Panc1 (cell line): ENCODE data around the gene TRMT10A. TPM values are rescaled to one million over a fixed set of nuclear protein-coding genes. Genes with fewer than 3 reads are reported as not detected.

Experiments used
- ATAC-seq: fragments of 200-7000 bp; cut with Tn5 transposase; 2 replicates; pipeline ENCODE4 v1.9.1; 2020; ENCODE audit warnings: mild to moderate bottlenecking, moderate library complexity
- BruUV-seq: library from RNA; stranded (reverse); fragments of 400-500 nt; replicated peaks from 2 replicates; lab custom pipeline; 2021; lab: Mats Ljungman, UMichigan
- CTCF ChIA-PET: fragments of 300-600 bp; sonication (Branson Sonifier 250); formaldehyde crosslinking; loops from one replicate; lab custom pipeline; 2022; ENCODE audit warnings: antibody characterized with exemption; lab: Charles Lee
- POLR2A ChIA-PET: fragments of 300-600 bp; sonication (Branson Sonifier 250); formaldehyde crosslinking; loops from one replicate; lab custom pipeline; 2022; ENCODE audit warnings: antibody characterized with exemption; lab: Charles Lee
- DNase-seq: peaks from one replicate; pipeline ENCODE4 v3.0.0-alpha.2; 2010; ENCODE audit warnings: low read depth, low spot score
- H3K27ac ChIP-seq: 2 replicates; pipeline ENCODE4 v1.5.1; 2011; ENCODE audit warnings: mild to moderate bottlenecking, low read length, inconsistent platforms
- H3K27me3 ChIP-seq: fragments of 200-500 bp; sonication (Bioruptor generic); 2 replicates; pipeline ENCODE4 v1.6.0; 2014; ENCODE audit warnings: low read length, inconsistent platforms; ENCODE audit not compliant: control insufficient read depth, insufficient read depth
- H3K36me3 ChIP-seq: fragments of 200-500 bp; sonication (Bioruptor generic); 2 replicates; pipeline ENCODE4 v1.5.1; 2014; ENCODE audit warnings: inconsistent platforms, mild to moderate bottlenecking, low read length, moderate library complexity; ENCODE audit not compliant: control insufficient read depth, insufficient read depth
- H3K4me1 ChIP-seq: 2 replicates; pipeline ENCODE4 v1.5.1; 2011; ENCODE audit warnings: inconsistent platforms, mild to moderate bottlenecking, low read length, moderate library complexity; ENCODE audit not compliant: control insufficient read depth, insufficient read depth
- H3K4me3 ChIP-seq, 2 experiments: 2 replicates each; pipeline ENCODE4 v1.5.1; 2011 to 2012; ENCODE audit warnings: low read depth in 2 of 2, low read length in 2 of 2, mild to moderate bottlenecking in 2 of 2, inconsistent platforms in 1 of 2, moderate library complexity in 1 of 2
- H3K9me3 ChIP-seq: fragments of 200-500 bp; sonication (Bioruptor generic); 2 replicates; pipeline ENCODE4 v1.5.1; 2014; ENCODE audit warnings: low read depth, mild to moderate bottlenecking, inconsistent platforms, low read length, moderate library complexity; ENCODE audit not compliant: control insufficient read depth, insufficient read depth
- POLR2AphosphoS5 ChIP-seq: IDR thresholded peaks from 2 replicates; pipeline ENCODE4 v1.6.1; 2012; ENCODE audit warnings: mild to moderate bottlenecking, low read depth, low read length, moderate library complexity
- SIN3A ChIP-seq: IDR thresholded peaks from 2 replicates; pipeline ENCODE4 v1.6.1; 2012; ENCODE audit warnings: low read depth, mild to moderate bottlenecking, low read length, moderate library complexity, borderline replicate concordance; ENCODE audit not compliant: insufficient read depth
- TCF7L2 ChIP-seq: IDR thresholded peaks from 2 replicates; pipeline ENCODE4 v1.6.1; 2011; ENCODE audit warnings: mild to moderate bottlenecking, low read depth, low read length, inconsistent platforms
- in situ Hi-C: cut with HindIII; loops from 2 replicates; pipeline ENCODE4 v1.10.0; 2016; ENCODE audit warnings: low sequenced_read_pairs, low pct_unique_long_range_greater_than_20kb
- intact Hi-C: fragments of 100-400 bp; cut with micrococcal nuclease; formaldehyde crosslinking; loops from one replicate; pipeline ENCODE4 v1.10.0; 2022; ENCODE audit not compliant: unreplicated experiment
- total RNA-seq: library from RNA; stranded (reverse); gene quantifications from one replicate; pipeline ENCODE4 v1.2.1, GENCODE V29; 2021; ENCODE audit not compliant: unreplicated experiment
- TF ChIP-seq, protein P1 (sequence below): fragments of 450-650 bp; IDR thresholded peaks from 2 replicates; pipeline ENCODE4 v1.5.1; 2017; ENCODE audit warnings: mild to moderate bottlenecking
- TF ChIP-seq, protein P2 (sequence below), 2 experiments: IDR thresholded peaks; 2 replicates each; pipeline ENCODE4 v1.6.1; 2011 to 2012; ENCODE audit warnings: low read depth in 2 of 2, control low read depth in 1 of 2, low read length in 1 of 2, mild to moderate bottlenecking in 1 of 2, moderate library complexity in 1 of 2; ENCODE audit not compliant: insufficient read depth in 1 of 2

TRMT10A gene
- total RNA-seq, 1 experiment from 2014 or later = 1.4 TPM

DNA sequence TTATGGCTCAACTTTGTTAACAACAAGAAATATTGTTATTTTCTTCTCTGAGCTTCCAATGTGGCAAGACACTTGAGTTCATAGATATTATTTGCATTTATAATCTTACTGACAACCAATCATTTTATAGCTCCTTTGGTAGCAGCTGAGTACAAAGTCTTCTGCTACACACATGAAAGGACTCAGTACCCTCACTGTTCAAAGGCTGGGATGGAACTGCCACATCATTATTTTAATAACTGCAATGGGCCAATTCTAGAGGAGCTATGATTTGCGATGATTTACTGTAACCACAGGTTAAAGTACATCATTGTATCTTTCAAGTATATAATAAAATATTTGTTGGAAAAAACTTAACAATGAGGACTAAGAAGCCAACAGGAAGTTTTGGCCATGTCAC lies 21.7 kb upstream of the TRMT10A start:
- H3K4me3 ChIP-seq = no peak overlapping the region
- TF ChIP-seq, protein P1, sequence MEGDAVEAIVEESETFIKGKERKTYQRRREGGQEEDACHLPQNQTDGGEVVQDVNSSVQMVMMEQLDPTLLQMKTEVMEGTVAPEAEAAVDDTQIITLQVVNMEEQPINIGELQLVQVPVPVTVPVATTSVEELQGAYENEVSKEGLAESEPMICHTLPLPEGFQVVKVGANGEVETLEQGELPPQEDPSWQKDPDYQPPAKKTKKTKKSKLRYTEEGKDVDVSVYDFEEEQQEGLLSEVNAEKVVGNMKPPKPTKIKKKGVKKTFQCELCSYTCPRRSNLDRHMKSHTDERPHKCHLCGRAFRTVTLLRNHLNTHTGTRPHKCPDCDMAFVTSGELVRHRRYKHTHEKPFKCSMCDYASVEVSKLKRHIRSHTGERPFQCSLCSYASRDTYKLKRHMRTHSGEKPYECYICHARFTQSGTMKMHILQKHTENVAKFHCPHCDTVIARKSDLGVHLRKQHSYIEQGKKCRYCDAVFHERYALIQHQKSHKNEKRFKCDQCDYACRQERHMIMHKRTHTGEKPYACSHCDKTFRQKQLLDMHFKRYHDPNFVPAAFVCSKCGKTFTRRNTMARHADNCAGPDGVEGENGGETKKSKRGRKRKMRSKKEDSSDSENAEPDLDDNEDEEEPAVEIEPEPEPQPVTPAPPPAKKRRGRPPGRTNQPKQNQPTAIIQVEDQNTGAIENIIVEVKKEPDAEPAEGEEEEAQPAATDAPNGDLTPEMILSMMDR = no peak
- TF ChIP-seq, protein P2, sequence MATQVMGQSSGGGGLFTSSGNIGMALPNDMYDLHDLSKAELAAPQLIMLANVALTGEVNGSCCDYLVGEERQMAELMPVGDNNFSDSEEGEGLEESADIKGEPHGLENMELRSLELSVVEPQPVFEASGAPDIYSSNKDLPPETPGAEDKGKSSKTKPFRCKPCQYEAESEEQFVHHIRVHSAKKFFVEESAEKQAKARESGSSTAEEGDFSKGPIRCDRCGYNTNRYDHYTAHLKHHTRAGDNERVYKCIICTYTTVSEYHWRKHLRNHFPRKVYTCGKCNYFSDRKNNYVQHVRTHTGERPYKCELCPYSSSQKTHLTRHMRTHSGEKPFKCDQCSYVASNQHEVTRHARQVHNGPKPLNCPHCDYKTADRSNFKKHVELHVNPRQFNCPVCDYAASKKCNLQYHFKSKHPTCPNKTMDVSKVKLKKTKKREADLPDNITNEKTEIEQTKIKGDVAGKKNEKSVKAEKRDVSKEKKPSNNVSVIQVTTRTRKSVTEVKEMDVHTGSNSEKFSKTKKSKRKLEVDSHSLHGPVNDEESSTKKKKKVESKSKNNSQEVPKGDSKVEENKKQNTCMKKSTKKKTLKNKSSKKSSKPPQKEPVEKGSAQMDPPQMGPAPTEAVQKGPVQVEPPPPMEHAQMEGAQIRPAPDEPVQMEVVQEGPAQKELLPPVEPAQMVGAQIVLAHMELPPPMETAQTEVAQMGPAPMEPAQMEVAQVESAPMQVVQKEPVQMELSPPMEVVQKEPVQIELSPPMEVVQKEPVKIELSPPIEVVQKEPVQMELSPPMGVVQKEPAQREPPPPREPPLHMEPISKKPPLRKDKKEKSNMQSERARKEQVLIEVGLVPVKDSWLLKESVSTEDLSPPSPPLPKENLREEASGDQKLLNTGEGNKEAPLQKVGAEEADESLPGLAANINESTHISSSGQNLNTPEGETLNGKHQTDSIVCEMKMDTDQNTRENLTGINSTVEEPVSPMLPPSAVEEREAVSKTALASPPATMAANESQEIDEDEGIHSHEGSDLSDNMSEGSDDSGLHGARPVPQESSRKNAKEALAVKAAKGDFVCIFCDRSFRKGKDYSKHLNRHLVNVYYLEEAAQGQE (IDR thresholded peaks at IDR 0.05; ENCODE audit: insufficient read depth in 1 of 2, low read depth in 2 of 2, low read length in 1 of 2) = no peak
- no peak for TF ChIP-seq TCF7L2
- no peak for TF ChIP-seq POLR2AphosphoS5
- TF ChIP-seq SIN3A = no peak
- H3K27me3 ChIP-seq = no peaks in the 10 kb centered on the region
- H3K36me3 ChIP-seq = no peaks in the 10 kb centered on the region; the same call in 1 of the 2 replicates
- intact Hi-C loops = no loop called here
- ChIA-PET CTCF (no interaction called here), POLR2A (no interaction called here)
- no peak overlapping the region for H3K27ac ChIP-seq
- in situ Hi-C loops = no loop called here
- H3K4me1 ChIP-seq = no peaks in the 10 kb centered on the region
- no peak for DNase-seq
- no peaks in the 10 kb centered on the region for H3K9me3 ChIP-seq
- BruUV-seq = no TSS peak
- ATAC-seq = no peak

DNA sequence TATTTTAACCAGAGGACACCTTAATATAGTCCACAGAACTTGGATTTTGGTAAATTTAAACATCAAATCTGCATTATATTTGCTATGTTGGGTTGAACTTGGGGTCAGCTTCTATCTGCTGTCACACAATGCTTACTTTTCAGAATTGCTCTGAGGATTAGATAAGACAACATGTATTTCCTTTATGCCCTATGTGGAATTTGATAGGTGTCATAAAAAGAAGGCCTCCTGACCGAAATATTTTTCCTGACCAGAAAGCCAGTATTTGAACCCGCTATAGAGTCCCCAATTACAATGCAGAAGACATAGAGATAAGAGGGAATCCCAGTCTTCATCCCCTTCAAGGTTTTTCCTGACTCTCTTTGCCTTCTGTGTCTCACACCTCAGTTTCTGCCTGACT lies 14.9 kb upstream of the TRMT10A start:
- CTCF ChIA-PET = no interaction called here

More for the DNA sequence above, 14.9 kb upstream of the TRMT10A start:
- H3K36me3 ChIP-seq = no peaks in the 10 kb centered on the region
- DNase-seq = no peak
- no TSS peak for BruUV-seq
- H3K27me3 ChIP-seq = no peaks in the 10 kb centered on the region
- H3K4me3 ChIP-seq = no peak overlapping the region
- intact Hi-C loops (no loop called here), in situ Hi-C loops (no loop called here)
- POLR2A ChIA-PET = no interaction called here
- H3K27ac ChIP-seq = no peak overlapping the region
- H3K4me1 ChIP-seq = no peaks in the 10 kb centered on the region
- TF ChIP-seq, protein P2 (IDR thresholded peaks at IDR 0.05; ENCODE audit: insufficient read depth in 1 of 2, low read depth in 2 of 2, low read length in 1 of 2) = no peak
- no peak for TF ChIP-seq TCF7L2
- TF ChIP-seq, protein P1 = no peak
- TF ChIP-seq SIN3A = no peak
- TF ChIP-seq POLR2AphosphoS5 = no peak
- ATAC-seq = no peak
- H3K9me3 ChIP-seq = no peaks in the 10 kb centered on the region
